Ishikawa (cell line): ENCODE results near the gene LYRM2.

Experiments
- CREB1 ChIP-seq: IDR thresholded peaks from 2 replicates; pipeline ENCODE4 v1.6.1; 2012; ENCODE audit warnings: low read depth
- EP300 ChIP-seq: IDR thresholded peaks from 2 replicates; pipeline ENCODE4 v1.6.1; 2012; ENCODE audit warnings: borderline replicate concordance
- FOXM1 ChIP-seq: IDR thresholded peaks from 2 replicates; pipeline ENCODE4 v1.6.1; 2012; ENCODE audit warnings: low read depth, borderline replicate concordance
- RAD21 ChIP-seq: IDR thresholded peaks from 2 replicates; pipeline ENCODE4 v1.6.1; 2012; ENCODE audit warnings: low read depth
- TEAD4 ChIP-seq: IDR thresholded peaks from 2 replicates; pipeline ENCODE4 v1.6.1; 2012
- YY1 ChIP-seq: IDR thresholded peaks from 2 replicates; pipeline ENCODE4 v1.6.1; 2012; ENCODE audit warnings: low read depth
- ZBTB7A ChIP-seq: IDR thresholded peaks from 2 replicates; pipeline ENCODE4 v1.6.1; 2012; ENCODE audit warnings: low read depth
- TF ChIP-seq, protein P1 (sequence below): IDR thresholded peaks from 2 replicates; pipeline ENCODE4 v1.6.1; 2012; ENCODE audit warnings: low read depth, mild to moderate bottlenecking
- TF ChIP-seq, protein P2 (sequence below): IDR thresholded peaks from 2 replicates; pipeline ENCODE4 v1.6.1; 2012

DNA sequence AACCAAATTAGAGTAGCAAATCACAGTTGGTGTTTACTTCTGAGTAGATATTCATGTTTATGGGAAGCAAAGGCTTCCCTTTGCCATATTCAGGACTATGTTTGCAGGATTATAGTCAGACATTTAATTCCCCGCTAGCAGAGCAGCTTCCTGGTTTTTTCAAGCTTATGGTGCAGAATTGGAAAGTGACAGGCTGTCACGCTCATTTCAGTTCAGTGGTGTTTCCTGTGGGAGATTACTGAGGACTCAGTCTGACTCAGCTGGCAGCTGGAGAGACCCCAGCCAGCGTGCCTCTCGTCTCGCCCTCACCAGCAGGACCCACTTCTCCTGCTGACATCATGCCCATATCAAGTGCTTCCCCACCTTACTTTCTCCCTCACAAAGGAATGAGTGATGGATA is 85.1 kb downstream of the LYRM2 start:
- no peak for TF ChIP-seq YY1
- TF ChIP-seq, protein P1, sequence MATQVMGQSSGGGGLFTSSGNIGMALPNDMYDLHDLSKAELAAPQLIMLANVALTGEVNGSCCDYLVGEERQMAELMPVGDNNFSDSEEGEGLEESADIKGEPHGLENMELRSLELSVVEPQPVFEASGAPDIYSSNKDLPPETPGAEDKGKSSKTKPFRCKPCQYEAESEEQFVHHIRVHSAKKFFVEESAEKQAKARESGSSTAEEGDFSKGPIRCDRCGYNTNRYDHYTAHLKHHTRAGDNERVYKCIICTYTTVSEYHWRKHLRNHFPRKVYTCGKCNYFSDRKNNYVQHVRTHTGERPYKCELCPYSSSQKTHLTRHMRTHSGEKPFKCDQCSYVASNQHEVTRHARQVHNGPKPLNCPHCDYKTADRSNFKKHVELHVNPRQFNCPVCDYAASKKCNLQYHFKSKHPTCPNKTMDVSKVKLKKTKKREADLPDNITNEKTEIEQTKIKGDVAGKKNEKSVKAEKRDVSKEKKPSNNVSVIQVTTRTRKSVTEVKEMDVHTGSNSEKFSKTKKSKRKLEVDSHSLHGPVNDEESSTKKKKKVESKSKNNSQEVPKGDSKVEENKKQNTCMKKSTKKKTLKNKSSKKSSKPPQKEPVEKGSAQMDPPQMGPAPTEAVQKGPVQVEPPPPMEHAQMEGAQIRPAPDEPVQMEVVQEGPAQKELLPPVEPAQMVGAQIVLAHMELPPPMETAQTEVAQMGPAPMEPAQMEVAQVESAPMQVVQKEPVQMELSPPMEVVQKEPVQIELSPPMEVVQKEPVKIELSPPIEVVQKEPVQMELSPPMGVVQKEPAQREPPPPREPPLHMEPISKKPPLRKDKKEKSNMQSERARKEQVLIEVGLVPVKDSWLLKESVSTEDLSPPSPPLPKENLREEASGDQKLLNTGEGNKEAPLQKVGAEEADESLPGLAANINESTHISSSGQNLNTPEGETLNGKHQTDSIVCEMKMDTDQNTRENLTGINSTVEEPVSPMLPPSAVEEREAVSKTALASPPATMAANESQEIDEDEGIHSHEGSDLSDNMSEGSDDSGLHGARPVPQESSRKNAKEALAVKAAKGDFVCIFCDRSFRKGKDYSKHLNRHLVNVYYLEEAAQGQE, result no peak
- no peak for TF ChIP-seq CREB1
- no peak for TF ChIP-seq RAD21
- no peak for TF ChIP-seq FOXM1
- no peak for TF ChIP-seq ZBTB7A
- TF ChIP-seq, protein P2, sequence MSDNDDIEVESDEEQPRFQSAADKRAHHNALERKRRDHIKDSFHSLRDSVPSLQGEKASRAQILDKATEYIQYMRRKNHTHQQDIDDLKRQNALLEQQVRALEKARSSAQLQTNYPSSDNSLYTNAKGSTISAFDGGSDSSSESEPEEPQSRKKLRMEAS, result no peak
- TF ChIP-seq TEAD4, result no peak
- TF ChIP-seq EP300, result no peak
